Activated effector memory CD4-positive, alpha-beta T cell treated with Interleukin-2 at 50 U/mL for 16 hours (primary cell): ENCODE results near the gene MAT2A.
"Not testable (repeated sequence)": the region's sequence is repeated elsewhere in the genome, so short reads cannot be mapped to it uniquely, and the experiment has no call there.

ENCODE experiments used
- DNase-seq: peaks from one replicate; pipeline ENCODE4 v3.0.0-alpha.2; 2020

The MAT2A gene

GRCh38 chr2:85580206-85580605, 41.2 kb downstream of the MAT2A start:
- no peak for DNase-seq

- no peak for DNase-seq
Observed at GRCh38 chr2:85582492-85582891, 43.5 kb downstream of the MAT2A start.

GRCh38 chr2:85583667-85584353, 44.8 kb downstream of the MAT2A start:
- DNase-seq, result no peak

- peak; percentile 27 for DNase-seq
Observed at GRCh38 chr2:85584354-85584856, 45.4 kb downstream of the MAT2A start, which contains the start of gene VAMP5. TSS of gene VAMP5 (plus strand) at chr2:85584431. CDS start at chr2:85584491, 60 bp downstream.

DNA sequence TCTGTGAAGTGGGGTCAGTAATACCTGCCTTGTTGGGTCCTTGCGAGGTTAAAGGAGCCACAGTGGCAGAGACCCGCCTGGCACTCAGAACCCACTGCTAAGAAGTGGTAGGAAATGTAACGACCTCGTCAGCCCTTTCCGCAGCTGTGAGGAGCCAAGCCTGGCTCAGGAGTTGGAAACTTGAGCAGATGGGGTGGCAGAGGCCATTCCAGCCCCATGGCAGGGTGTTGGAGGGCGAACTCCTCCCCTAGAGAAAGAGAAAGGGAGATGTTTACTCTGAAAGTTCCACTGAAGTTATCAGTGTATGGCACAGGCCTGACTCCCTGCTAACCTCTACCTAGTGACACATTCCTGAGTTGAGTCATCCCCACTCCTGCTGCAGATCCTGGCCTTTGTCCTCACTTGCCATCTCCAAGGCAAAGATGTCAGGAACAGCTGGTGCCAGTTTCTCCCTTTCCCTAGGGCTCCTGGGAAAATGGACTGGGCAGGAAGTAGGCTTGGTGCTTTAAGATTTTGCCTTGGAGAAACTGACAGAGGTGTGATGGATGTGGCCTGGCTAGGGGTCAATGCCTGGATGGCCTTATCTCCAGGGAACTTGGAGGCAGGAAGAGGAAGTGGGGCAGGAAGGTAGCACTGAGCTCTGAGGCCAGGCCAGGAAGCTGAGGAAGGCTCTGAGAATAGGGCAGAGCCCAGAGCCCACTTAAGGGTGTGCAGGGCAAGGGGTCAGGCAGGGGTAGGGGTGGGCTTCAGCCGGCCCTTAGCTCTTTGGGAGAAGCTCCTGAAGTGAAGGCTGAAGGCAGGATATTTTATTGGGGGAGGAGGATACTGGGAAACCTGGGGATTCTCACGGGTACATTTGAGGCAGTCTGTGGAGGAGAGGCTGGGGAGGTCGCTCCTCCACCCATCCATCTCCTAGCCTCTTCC, 46.2 kb downstream of the MAT2A start:
- DNase-seq, result no peak

GRCh38 chr2:85585781-85586105, 46.8 kb downstream of the MAT2A start:
- no peak for DNase-seq

- DNase-seq, result no peak
Observed at GRCh38 chr2:85588236-85588635, 49.3 kb downstream of the MAT2A start.

DNA sequence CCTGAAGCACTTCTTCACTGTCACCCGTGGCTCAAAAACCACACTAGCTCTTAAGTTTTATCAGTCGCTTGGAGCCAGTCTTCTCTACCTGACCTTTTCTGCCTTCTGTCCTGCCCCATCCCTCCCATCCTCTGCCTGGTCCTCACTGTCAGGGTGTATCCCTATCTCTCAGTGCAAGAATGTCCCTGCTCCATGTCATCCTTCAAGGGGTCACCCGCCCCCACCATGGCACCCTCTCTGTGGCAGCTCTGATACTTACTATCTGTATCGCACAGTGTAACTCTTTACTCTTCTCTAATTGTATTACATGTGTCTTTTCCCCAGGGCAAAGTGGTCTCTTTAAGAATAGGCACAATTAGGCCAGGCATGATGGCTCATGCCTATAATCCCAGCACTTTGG, 49.7 kb downstream of the MAT2A start:
- DNase-seq, result no peak

- no peak for DNase-seq
Observed at GRCh38 chr2:85589181-85589580, 50.2 kb downstream of the MAT2A start.

- no peak for DNase-seq
Observed at GRCh38 chr2:85589982-85590791, 51.2 kb downstream of the MAT2A start.

DNA sequence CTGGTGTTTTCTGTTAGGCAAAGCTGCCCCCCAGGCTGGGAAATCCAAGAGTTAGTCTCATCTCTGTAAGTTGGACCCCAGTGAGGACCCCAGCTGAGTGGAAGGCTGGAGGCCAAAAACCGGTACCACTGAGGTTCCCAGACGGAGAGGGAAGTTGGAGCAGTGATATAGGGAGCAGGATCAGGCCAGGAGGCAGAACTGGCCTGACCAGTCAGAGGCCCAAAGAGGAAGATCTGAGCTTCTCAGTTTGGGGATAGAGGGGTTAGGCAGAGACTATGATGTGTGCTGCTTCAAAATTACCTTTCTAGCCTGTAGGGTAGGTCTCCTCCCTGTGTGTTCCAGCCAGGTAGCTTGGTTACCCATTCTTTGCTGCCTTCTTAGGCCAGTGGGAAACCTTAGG, 52.0 kb downstream of the MAT2A start:
- DNase-seq, result no peak

DNA sequence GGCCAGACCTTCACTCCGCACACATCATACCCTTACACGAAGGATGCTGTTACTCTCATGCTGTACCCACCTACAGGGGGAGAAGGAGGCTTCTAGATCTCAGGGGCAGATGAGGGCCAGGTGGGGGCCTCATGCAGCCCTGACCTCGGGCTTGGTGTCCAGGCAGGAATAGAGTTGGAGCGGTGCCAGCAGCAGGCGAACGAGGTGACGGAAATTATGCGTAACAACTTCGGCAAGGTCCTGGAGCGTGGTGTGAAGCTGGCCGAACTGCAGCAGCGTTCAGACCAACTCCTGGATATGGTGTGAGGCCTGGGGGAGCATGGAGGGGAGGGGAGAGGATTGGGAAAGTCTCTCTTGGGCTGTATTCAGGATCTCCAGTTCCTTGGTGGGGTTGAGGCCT, 52.6 kb downstream of the MAT2A start:
- no peak for DNase-seq

- not testable (repeated sequence) for DNase-seq
Observed at GRCh38 chr2:85592299-85592698, 53.3 kb downstream of the MAT2A start.

DNA sequence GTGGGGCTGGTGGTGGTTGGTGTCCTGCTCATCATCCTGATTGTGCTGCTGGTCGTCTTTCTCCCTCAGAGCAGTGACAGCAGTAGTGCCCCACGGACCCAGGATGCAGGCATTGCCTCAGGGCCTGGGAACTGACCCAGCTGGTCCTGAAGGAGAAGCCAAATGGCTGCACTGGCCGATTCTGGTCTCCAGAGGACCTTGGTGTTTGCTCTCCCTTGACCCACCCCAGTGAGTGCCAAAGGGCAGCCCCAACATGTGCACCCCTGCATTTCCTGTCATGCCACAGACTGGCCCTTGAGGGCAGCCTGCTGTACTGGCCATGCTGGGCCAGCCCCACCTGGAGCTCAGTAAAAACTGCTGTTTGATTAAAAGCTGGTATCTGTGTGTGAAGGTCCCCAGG, 54.1 kb downstream of the MAT2A start:
- no peak for DNase-seq
